HuH-7.5 (cell line): ENCODE results near the gene C10orf95.
A peak's percentile ranks its signal among the peaks of the same experiment; 100 is the strongest.

Source experiments
- DNase-seq: peaks from one replicate; pipeline ENCODE4 v3.0.0; 2011; ENCODE audit warnings: low spot score

The C10orf95 gene

DNA sequence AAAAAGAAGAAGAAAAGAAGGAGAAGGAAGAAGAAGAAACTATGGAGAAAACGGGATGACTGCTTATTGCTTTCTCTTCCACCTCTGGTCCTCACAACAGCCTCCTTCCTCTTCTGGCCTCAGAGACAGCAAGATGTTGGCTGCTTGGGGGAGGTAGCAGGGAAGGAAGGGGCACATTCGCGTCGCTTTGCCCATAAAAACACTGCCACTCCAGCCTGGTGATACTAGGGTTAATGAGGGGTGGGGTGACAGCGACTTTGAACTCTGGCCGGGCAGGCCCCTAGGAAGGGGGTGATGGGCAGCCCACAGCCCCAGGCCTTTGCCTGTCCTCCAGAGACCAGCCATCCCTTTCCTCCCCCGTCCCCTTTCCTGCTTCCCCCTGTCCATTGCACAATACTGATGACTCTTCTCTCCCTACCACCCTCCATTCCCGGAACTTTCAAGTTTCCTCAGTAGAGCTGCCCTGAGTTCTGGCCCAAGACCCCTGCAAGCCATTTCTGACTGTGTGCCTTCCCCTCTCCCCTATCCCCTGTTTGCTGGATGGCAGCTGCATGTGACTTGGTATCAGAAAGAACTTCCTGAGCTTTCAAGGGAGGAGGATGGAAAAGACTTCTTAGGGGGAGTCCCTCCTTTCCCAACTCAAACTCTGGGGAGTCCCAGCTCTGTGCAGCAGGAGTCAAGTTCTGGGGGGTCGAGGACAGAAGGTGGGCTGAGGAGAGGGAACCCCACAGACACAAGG lies 16.8 kb downstream of the C10orf95 start:
- DNase-seq: no peak

DNA sequence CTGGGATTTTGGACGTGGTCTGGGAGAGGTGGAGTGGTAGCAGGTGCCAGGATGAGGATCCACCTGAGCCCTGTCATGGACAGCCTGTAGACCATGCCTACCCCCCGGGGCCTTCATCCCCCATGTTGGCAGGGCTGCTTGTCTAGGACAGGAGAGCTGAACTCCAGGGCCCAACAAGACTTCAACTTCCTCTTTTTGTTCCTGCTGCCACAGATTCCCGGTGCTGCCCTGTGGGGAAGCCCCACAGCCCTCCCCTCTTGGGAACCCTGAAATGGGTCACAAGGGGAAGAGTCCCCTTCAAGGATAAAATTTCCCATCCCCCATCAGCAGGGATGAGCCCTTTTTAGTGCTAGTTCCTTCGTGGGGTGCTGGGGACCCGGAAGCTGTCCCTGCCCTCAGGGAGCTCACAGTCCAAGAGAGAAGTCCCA lies 17.7 kb downstream of the C10orf95 start:
- no peak for DNase-seq

DNA sequence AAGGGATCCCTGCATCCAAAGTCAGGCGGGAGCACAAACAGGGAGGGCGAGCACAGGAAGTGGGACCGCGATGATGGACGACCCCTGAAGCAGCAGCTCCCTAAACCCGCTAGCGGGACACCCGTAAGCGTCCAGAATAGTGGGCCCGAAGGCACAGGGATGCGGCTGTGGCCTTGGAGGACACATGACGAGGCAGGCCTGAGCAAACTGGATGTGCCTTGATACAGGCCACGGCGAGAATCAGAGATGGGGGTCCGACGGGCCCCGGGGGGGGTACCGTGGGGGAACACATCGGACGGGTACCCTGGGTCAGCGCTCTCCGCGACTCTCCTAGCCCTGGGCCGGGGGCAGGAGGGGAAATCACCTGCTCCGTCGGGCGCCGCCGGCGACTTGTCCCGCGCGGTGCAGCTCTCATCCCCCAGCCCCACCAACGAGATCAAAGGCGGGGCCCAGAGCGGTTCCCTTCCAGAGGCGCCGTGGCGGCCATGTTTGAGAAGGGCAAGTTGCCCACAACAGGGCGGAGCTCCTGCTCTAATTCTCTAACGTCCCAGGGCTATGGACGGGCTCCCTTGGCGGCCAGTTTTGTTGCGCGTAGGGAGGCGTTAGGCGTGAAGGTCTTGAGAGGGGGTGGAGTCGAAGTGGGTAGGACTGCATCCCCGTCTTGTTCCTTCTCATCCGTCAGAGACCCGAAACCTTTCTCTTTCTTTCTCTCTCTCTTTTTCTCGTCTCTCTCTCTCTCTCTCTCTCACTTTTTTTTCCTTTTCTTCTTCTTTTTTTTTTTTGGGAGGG lies 19.0 kb downstream of the C10orf95 start, which contains the start of gene CUEDC2:
Gene CUEDC2, minus strand, starts transcription at position 413 of the 789 bp plus-strand sequence. CDS start 7,386 bp downstream, outside the sequence.
- DNase-seq: peak; percentile 82

DNA sequence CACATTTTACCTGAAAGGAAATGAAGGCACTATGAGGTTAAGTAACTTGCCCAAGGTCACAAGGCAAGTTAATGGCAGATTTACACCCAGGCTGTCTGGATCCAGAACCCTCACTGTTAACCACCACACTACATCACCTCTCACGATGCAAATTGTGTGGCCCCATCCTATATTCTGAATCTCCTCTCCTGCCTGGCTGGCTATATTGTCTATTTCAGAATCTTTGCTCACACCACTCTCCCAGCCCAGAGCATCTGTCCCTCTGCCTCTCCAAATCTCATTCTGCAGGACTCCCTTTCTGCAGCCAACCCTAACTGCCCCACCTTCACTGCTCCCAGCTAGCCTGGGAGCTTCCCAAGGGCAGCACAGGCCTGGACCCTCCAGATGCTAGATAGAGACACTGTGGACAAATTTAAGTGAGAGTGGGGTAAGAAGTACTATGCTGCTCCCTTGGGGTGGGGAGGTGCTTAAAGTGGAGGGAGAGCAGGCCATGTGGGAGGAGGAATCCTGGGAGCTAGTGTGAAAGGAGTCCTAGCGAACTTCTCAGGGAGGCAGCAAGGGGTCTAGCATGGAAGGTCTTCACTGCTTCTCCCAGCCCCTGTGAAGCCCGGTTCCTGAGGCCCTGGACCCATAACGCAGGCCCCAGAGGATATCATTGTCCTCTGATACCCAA lies 19.8 kb downstream of the C10orf95 start:
- no peak for DNase-seq

DNA sequence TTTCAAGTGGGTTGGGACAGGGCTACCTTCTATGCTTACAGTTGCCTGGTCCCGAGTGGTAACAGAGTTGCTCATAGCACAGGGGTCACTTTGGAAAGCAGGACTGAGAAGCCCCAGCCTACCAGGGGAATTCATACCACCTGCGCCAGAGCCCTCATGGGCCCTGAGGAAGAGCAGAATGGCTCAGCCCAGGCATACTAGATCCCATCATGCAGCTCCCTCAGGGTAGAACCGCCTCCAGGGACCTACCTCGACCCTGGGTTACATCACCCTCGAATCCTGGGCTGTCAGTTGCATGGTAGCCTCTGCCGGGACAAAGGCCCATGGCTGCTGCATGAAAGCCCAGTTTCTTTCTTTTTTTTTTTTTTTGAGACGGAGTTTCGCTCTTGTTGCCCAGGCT lies 21.9 kb downstream of the C10orf95 start:
- no peak for DNase-seq

DNA sequence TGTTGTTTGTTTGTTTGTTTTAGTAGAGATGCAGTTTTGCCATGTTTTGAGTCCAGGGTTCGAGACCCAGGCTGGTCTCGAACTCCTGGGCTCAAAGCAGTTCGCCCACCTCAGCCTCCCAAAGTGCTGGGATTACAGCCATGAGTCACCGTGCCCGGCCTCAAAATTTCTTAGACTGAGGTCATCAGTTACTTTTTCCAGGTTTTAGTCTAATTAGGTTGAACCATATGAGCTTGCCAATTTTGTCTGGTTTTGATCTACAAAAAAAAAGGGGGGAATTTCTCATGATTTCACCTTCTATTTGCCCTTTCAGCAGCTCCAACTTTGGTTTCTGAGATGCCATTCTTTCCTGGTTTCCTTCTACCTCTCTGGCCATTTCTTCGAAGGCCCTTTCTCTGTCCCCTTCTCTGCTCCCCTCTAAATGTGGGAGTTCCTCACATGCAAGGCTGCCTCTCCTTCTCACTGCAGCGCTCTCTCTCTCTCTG lies 24.5 kb downstream of the C10orf95 start:
- no peak for DNase-seq

DNA sequence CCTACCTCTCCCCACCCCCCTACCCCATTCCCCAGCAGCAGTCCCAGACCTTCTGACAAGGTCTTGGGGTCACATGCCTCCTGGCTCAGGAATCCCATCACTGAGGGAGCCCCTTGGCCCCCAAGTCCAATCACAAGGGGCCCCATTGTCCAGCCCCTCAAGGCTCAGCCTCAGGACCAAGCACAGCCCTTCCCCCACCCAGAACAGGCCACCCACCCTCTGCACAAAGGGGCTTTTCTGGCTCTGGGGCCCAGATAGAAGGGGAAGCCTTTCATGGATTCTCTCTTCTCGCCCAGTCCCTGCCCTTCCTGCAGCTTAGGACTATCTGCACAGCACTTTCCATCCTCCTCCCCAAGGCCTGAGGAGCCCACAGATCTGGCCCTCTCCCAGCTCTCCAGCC lies 25.9 kb downstream of the C10orf95 start:
- DNase-seq: no peak

DNA sequence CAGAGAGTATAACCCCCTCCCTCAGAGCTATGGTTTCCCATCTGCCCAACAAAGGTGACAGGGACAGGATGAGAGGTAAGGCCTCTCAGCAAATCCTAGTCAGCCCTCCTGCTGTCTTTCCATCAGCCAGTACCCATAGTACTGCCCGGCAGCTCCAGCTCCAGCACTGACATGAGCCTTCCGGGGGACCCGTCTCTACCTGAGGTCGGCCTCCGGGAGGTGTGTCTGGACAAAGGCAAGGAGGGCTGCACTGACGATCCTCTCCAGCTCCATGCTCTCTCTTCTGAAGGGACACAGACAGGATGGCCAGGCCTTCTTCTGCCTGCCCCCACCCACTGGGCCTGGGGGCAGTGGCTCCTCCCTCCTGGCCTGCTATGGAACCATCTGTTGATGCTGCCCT lies 26.4 kb downstream of the C10orf95 start:
- no peak for DNase-seq

DNA sequence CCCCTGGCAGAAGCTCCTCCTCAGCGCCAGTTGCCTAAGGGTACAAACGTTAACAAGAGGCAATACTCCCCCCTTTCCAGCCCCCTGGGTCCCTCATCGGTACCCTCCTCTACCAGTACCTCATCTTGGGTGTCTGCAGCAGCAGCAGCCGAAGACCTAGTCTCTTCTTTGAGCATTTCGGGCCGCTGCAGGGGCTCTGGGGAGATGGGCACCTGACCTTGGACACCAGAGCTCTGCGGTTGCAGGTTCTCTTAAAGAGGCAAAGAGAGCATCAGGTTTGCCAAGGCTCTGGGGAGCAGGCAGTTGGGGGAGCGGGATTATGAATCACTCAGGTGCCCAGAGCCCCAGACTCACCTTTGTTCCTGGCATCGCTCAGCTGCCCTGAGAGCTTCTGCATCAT lies 27.2 kb downstream of the C10orf95 start:
- DNase-seq: no peak

DNA sequence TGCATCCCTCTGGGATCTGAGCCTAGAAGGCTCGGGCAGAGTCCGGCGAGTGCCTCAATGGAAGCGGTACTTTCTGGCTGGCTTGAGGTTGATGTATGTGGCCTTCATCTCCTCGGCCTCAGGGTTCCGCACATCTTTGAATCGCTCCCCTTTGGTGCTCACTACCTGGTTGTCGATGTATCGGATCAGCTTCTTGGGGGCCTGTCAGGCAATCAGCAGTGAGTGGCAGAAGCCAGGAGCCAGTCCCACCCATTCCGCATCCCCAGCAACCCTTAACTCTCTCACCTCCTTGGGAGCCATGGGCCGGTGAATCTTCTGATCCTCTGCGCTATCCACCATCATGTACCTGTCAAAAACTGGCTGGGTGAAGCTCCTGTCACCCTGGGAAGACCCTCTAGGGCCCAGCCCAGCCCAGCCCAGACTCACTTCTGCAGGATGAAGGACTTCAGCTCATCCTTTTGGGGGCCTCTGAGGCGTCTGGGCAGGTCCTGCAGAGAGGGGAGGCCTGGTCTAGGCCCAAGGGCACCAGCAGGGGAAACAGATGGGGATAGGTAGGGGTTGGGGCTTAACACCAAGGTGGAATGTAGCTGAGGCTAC lies 27.9 kb downstream of the C10orf95 start:
- DNase-seq: no peak

DNA sequence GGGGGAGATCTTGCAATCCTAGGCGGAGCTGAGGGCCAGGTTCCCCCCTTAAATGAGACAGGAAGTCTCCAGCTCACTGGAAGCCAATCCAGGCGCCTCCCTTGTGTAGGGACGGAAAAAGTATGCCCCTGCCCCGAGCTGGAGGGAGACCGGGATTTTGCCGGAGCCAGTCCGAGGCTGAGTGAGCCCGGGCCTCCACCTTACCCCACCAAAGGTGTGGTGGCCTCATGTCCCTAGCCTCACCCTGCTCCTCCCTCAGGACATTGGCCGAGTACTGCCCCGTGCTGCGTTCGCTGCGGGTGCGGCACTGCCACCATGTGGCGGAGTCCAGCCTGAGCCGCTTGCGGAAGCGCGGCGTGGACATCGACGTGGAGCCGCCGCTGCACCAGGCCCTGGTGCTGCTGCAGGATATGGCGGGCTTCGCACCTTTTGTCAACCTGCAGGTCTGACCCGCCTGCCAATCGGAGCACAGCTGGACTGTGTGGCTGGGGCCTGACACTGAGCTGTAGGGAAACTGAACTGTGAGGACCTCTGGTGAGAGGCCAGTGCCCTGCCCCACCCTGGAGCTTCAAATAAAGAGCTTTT lies 28.7 kb downstream of the C10orf95 start:
- peak; percentile 94 for DNase-seq

DNA sequence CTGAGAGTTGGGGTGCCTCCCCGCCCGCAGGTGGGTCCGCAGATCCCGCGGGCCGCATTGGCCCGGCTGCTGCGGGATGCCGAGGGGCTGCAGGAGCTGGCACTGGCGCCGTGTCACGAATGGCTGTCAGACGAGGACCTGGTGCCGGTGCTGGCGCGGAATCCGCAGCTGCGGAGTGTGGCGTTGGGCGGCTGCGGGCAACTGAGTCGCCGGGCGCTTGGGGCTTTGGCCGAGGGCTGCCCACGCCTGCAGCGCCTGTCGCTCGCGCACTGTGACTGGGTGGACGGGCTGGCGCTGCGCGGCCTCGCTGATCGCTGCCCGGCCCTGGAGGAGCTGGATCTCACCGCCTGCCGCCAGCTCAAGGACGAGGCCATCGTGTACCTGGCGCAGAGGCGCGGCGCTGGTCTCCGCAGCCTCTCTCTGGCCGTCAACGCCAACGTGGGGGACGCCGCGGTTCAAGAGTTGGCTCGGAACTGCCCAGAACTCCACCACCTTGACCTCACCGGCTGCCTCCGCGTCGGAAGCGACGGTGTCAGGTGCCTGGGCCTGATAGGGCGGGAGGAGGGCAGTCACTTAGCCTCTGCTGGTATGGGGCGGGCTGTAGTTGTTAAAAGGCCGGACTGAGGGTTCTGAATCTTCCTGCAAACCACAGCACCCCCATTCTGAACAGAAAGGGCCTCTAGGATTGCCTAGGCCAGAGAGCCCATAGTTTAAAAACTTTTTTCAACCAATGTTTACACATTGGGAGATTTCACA lies 29.4 kb downstream of the C10orf95 start:
- DNase-seq: peak; percentile 26

DNA sequence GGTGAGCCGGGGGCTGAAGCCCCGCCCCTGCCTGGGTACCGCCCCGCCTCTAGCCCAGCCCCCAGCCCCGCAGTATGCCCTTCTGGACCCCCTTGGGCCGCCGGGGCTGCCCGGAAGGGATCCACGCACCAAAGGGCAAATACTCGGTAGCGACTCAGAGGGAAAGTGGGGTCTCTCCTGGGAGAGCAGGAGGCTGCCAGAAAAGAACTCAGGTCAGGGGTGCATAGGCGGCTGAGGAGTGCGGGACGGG lies 29.9 kb downstream of the C10orf95 start:
- DNase-seq: no peak

DNA sequence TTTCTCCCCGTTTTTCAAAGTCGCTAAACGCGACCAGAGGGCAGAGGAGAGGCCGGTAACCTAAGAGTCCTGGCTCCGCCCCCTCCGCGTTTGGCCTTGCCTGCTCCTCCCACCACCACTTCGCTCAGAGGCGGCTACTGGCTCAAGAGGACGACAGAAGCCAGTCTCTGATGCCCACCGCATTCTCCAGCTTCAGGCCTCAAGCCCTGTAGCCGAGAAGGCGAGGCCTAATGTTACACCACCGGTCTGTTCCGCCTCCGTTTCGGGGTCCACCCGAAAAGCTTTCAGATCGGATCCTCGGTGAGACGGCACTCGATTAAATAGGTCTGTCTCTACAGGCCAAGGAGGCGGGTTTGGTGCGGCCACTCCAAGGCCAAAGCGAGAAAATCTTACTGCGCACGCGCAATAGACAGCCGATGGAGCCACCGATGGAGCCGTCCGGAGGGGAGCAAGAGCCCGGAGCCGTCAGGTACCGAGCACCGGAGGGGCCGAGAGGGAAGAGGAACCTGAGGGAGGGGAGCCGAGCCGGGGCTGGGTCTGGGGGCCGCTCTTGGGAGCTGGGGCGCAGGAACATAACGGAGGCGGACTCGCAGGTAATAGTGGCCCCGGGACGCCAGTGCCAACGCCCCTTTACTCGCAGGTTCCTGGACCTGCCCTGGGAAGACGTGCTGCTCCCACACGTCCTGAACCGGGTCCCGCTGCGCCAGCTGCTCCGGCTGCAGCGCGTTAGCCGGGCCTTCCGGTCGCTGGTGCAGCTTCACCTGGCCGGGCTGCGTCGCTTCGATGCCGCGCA lies 30.4 kb downstream of the C10orf95 start, which contains the start of gene FBXL15:
Gene FBXL15, plus strand, starts transcription at position 123 of the 793 bp plus-strand sequence. Its CDS starts 294 bp downstream, at position 417.
- peak; percentile 96 for DNase-seq

DNA sequence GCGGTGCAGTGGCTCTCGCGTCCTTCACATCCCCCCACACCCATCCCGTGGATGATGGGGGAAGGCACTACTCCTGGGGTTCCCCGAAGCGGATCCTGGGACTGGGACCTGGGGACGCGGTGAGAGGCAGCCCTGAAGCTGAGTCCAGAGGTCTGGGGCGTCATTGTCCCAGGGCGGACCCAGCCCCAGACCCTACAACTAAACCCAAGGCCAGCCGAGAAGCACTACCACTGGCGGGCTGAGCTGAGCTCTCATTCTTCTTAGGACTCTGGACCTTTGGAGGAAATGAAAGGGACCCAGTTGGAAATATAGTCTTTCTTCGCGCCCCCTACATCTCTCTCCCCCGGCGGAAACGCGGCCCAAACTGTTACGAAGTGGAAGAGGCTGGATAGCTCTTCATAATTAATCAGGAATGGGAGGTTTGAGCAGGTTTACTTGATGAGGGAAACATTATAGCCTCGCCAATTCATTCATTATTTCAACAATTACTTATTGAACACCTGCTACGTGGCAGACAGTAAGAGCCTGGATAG lies 31.1 kb downstream of the C10orf95 start:
- peak; percentile 54 for DNase-seq

DNA sequence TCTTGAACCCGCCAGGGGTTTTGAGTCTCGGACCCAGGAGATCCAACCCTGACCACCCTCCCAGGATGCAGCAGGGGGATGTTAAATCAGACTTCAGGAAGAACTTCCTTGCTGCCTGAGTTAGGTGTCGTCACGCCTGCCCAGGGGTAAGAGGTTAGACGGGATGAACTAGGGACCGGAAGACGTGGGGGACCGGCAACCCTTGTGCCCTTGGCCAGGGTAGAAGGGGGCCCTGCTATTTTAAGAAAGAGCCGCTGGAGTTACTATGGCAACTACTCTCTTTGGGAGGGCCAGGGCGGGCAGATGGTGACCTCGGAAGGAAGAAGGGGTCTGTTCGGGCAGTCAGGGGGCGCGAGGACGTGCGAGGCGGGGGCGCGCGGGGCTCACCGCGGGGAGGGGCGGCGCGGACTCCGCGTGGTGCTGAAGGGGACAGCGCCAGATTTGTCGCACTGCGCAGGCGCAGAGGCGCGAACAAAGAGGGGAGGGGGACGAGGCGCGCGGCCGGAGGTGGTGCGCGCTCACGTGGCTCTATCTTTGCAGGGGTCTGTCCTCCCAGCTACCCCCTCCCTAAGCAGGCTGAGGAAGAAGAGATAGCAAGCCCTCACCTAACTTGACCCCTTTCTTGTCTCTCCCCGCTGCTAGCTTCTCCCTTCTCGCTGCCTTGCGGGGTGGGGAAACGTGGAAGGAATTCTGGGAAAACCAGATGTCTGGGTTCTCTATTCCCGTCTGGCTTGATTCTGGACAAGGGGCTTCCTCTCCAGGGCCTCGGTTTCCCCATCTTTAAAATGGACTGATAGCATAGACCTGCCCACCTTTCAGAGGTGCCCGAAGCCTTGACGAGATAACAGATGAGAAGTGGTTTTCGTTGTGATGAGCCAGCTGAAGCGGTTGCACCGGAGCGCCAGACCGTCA lies 31.8 kb downstream of the C10orf95 start:
- peak; percentile 78 for DNase-seq

DNA sequence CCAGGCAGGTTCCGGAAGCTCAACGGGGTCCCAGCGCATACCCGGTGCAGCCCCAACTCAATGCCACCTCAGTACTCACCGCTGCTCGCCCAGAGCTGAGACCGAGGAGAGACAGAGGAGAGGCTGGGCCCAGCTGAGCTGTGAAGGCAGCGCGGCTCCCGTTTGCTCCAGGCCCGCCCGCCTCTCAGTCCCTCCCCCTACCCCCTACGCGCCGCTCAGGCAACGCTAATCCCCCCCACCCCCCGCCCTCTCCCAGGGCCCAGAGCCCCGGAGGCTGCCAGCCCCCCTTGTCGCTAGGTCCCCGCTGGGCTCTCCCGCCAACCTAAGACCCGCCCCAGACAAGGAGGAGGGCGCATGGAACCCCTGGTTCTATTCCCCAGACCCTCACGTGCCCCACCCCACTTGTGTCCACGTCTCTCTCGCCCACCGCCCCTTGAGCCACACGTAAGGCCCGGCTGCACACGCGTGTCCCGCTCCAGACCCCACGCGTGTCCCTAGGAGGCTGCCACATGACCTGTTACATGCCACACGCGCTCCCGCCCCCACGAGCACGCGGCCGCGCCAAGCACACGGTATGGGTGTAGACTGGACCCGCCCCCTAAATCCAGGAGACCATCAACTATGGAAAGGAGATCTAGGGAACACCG lies 32.6 kb downstream of the C10orf95 start, which contains the start of gene PSD:
Gene PSD, minus strand, starts transcription at position 164 of the 647 bp plus-strand sequence. CDS start 1,747 bp downstream, outside the sequence.
- peak; percentile 48 for DNase-seq

DNA sequence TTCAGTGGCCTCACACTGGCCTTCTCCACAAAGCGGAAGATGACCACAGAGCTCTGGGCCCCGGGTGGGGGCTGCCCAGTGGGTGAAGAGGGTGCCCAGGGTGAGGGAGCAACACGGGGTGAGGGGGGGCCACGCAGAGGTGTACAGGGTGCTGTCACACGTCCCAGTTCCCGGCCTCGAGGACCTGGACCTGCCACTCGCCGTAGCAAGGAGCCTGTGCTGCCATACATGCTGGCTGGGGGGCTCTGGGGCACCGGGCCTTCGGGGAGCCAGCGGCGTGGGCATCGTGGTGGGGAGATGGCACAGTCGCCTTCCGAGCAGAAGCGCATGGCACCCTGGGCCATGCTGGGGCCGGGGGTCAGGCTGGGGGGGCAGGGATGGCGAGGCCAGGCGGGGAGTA lies 34.6 kb downstream of the C10orf95 start:
- no peak for DNase-seq
